Stimulated activated CD4-positive, alpha-beta T cell treated with anti-CD3 and anti-CD28 coated beads, Interleukin-12 subunit alpha, Interleukin-12 subunit beta, amount 100 ng/mL, for 24 hours (primary cell): ENCODE data around the gene USH2A.
"Not testable (repeated sequence)": the region's sequence is repeated elsewhere in the genome, so short reads cannot be mapped to it uniquely, and the experiment has no call there.

Experiments used
- DNase-seq, 2 experiments: peaks; one replicate each; pipeline ENCODE4 v3.0.0-alpha.2; 2020; ENCODE audit warnings: low read depth in 2 of 2

The USH2A gene

GRCh38 chr1:216205176-216205575 is 218.1 kb downstream of the USH2A start:
- no peak for DNase-seq

GRCh38 chr1:216201946-216202345 is 221.3 kb downstream of the USH2A start:
- no peak for DNase-seq

GRCh38 chr1:216200941-216201340 is 222.3 kb downstream of the USH2A start:
- no peak for DNase-seq

- DNase-seq = no peak
Measured at GRCh38 chr1:216194721-216195120, 228.5 kb downstream of the USH2A start.

- no peak for DNase-seq
Measured at GRCh38 chr1:216193839-216194443, 229.3 kb downstream of the USH2A start.

- no peak for DNase-seq
Measured at GRCh38 chr1:216190438-216190837, 232.8 kb downstream of the USH2A start.

- no peak for DNase-seq
Measured at GRCh38 chr1:216186816-216187215, 236.4 kb downstream of the USH2A start.

- no peak for DNase-seq
Measured at GRCh38 chr1:216186141-216186540, 237.1 kb downstream of the USH2A start.

- DNase-seq = no peak
Measured at GRCh38 chr1:216184126-216184680, 239.0 kb downstream of the USH2A start.

GRCh38 chr1:216183454-216183853 is 239.8 kb downstream of the USH2A start:
- DNase-seq = no peak

- DNase-seq = no peak
Measured at GRCh38 chr1:216183007-216183406, 240.2 kb downstream of the USH2A start.

GRCh38 chr1:216181590-216181989 is 241.7 kb downstream of the USH2A start:
- no peak for DNase-seq

GRCh38 chr1:216178281-216178680 is 245.0 kb downstream of the USH2A start:
- no peak for DNase-seq

GRCh38 chr1:216176970-216177369 is 246.3 kb downstream of the USH2A start:
- DNase-seq = no peak

GRCh38 chr1:216175714-216176113 is 247.5 kb downstream of the USH2A start:
- DNase-seq = no peak

GRCh38 chr1:216173376-216173995 is 249.8 kb downstream of the USH2A start:
- no peak for DNase-seq

GRCh38 chr1:216169351-216169750 is 253.9 kb downstream of the USH2A start:
- no peak for DNase-seq

GRCh38 chr1:216168546-216168945 is 254.7 kb downstream of the USH2A start:
- DNase-seq = no peak

- no peak for DNase-seq
Measured at GRCh38 chr1:216154063-216154462, 269.2 kb downstream of the USH2A start.

GRCh38 chr1:216153130-216153529 is 270.1 kb downstream of the USH2A start:
- DNase-seq = no peak

GRCh38 chr1:216145451-216146018 is 277.7 kb downstream of the USH2A start:
- not testable (repeated sequence) for DNase-seq

- DNase-seq = no peak
Measured at GRCh38 chr1:216144661-216145450, 278.4 kb downstream of the USH2A start.
